GM12865 (cell line): ENCODE data around the gene VCAN.

Experiments used
- DNase-seq: peaks from one replicate; pipeline ENCODE4 v3.0.0; 2010; ENCODE audit warnings: low read depth
- H3K4me3 ChIP-seq: 2 replicates; pipeline ENCODE4 v1.5.1; 2011; ENCODE audit warnings: mild to moderate bottlenecking, low read depth, low read length, control low read depth
- TF ChIP-seq, protein P1 (sequence below): IDR thresholded peaks from 2 replicates; pipeline ENCODE4 v1.5.1; 2011; ENCODE audit warnings: low read length, control low read depth, low read depth, inconsistent platforms; ENCODE audit not compliant: insufficient read depth; ENCODE audit errors: missing control alignments

The VCAN gene

DNA sequence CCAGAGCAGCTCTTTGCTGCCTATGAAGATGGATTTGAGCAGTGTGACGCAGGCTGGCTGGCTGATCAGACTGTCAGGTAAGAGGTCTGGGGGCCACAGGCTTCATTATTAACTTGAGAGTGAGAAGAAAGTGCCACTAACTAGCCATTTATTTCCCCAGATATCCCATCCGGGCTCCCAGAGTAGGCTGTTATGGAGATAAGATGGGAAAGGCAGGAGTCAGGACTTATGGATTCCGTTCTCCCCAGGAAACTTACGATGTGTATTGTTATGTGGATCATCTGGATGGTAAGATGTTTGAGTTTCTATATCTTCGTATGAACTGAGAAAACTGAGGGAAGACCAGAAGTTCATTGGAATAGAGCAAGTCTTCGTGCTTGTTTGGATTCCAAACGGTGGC is 22.1 kb downstream of the VCAN start:
- TF ChIP-seq, protein P1, sequence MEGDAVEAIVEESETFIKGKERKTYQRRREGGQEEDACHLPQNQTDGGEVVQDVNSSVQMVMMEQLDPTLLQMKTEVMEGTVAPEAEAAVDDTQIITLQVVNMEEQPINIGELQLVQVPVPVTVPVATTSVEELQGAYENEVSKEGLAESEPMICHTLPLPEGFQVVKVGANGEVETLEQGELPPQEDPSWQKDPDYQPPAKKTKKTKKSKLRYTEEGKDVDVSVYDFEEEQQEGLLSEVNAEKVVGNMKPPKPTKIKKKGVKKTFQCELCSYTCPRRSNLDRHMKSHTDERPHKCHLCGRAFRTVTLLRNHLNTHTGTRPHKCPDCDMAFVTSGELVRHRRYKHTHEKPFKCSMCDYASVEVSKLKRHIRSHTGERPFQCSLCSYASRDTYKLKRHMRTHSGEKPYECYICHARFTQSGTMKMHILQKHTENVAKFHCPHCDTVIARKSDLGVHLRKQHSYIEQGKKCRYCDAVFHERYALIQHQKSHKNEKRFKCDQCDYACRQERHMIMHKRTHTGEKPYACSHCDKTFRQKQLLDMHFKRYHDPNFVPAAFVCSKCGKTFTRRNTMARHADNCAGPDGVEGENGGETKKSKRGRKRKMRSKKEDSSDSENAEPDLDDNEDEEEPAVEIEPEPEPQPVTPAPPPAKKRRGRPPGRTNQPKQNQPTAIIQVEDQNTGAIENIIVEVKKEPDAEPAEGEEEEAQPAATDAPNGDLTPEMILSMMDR, result no peak
- DNase-seq, result no peak
- H3K4me3 ChIP-seq, result no peak overlapping the region

DNA sequence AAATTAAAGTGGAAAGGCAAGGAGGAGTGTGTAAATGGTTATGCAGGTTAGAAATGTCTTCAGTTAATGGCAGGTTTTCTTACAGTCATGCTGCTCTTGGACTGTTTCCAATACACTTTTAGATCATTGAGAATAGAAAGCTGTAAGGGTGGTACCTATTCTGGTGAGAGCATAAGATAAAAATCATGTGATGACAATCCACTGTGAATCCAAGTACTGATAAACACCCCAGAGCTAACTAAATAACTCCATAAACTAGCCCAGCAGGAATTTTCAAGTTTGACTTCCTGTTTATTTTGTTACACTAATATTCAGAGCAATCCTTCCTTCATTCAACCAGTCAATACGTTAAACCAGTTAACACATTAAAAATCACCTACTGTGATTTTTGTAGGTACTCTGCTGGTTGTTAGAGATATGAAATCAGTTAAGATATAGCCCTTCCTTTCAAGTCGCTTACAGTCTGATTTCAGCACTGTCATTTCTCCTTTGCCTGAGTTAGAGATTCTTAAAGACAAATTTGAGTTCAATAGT is 22.6 kb downstream of the VCAN start:
- TF ChIP-seq, protein P1, result no peak
- H3K4me3 ChIP-seq, result no peak overlapping the region
- DNase-seq, result no peak

DNA sequence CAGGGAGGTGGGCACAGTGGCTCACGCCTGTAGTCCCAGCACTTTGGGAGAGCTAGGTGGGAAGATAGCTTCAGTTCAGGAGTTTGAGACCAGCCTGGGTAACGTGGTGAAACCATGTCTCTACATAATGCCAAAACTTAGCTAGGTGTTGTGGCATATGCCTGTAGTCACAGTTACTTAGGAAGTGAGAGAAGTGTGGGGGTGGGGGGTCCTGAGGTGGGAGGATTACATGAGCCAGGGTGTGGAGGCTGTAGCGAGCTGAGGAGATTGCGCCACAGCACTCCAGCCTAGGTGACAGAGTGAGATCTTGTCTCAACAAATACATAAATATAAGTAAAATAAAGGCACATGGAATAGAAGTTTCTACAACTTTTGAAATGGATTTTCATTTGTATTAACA is 23.1 kb downstream of the VCAN start:
- TF ChIP-seq, protein P1, result no peak
- DNase-seq, result no peak
- no peak overlapping the region for H3K4me3 ChIP-seq

DNA sequence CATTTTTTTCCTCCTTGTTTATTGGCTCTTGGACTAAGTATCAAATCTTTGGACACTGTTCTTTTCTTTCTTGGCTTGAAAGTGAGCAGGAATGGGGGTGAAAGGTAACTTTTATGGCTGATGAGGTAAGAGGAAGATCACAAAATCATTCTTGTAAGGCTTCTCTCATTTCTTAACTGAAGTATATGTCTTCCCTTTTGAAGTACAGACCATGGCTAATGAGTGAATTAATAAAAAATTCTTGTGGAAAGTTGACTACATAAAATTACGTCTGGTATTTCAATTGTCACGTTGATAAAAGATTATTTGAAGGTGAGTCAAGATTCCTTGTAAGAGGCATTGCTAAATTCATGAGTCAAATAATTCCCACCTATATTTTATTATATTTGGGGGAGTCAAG is 25.1 kb downstream of the VCAN start:
- no peak overlapping the region for H3K4me3 ChIP-seq
- TF ChIP-seq, protein P1, result no peak
- no peak for DNase-seq

DNA sequence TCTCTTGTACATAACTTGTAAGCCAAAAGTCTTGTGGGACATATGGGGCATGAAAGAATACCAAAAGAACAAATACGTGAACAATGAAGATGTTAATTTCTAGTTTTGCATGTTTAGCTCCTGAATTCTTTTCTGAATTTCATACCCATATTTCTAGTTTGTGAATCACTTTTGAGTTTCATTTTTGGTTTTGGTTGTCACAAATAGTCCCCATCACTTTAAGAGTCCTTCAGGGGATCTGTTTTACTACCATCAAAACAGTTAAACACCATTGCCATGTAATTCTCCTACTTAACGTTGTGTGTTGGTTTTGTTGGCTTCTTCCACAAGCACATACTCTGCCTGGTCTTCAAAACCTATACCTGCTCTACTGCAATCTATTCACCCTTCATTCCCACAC is 27.0 kb downstream of the VCAN start:
- peak; percentile 9 for DNase-seq
- TF ChIP-seq, protein P1, result no peak

DNA sequence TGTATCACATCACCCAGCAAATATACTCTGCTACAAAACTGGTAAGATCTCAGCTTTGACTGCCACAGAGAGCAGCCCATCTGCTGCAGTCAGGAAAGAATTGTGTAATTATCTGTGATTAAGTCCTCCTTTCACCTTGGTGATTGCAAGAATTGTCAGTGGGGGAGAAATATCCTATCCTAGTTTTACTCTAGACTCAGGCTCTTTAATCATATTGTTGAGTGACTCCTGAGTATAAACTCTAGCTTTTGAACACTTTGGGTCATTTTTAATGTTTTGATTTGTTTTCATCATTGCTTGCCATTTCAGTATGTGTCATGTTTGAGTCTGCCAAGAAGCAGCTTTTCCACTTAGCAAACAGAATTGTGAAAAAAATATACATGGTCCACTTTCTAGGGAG is 32.1 kb downstream of the VCAN start:
- TF ChIP-seq, protein P1, result no peak
- DNase-seq, result no peak
- no peak overlapping the region for H3K4me3 ChIP-seq

More for the DNA sequence above, 27.0 kb downstream of the VCAN start:
- H3K4me3 ChIP-seq, result no peak overlapping the region

DNA sequence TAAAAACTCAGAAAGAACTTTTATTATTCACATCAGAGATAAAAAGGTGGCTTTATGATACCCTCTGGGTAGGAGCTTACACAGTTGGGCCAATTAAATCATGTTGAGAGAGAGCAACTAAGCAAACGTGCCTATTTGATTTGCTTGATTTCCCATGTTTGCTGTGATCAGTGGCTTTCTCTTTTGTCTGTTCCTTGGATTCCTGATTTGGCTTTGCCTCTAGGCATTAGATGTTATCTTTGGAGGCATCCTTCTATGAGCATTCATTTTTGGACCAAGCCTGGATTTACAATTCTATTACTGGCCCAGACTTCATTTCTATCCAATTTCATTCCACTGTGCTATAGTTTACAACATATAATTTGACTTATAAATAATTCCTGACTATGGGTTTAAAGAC is 35.9 kb downstream of the VCAN start:
- DNase-seq, result no peak
- TF ChIP-seq, protein P1, result no peak
- H3K4me3 ChIP-seq, result no peak overlapping the region
